Measurements from ENCODE around the gene TLL2.
A peak's percentile ranks its signal among the peaks of the same experiment; 100 is the strongest.

The TLL2 gene

DNA sequence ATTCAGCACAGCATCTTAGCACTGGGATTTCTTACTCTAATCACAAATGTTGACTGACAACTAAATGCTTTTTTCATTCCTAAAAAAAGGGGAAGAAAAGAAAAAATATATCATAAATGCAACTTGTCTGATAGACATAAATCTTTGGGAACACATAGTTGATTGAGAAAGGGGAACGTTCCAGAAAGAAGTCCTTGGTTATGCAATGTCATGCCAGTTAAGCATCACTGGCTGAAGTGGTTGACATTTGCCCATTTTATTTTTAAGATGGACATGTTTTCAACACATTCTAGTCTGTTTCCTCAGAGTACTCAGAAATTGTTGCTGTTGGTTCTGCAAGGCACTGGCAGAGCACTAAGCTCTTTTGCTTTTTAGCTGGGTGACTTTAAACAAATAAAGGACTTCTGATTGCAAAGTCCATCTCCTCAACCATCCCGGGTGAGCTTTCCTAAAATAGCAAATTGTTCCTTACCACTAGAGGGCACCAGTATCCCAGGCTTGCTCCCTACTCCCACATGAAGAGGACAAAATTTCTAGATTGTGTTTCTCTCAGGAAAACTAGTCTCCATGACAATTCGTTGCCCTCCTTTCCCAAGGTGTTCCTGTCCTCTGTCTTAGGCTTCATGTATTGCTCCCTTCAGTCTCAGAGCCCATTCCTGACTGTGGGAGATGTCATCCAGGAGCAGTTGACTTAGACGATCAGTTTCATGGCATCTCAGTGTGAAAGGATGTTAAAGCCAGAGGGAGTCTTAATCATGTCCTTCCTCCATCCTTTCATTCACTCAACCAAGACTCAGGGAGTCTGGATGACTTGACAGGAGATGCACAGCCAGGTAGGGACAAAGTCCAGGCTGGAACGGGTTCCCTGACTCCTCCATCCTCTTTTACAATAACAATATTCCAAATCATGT lies 178.9 kb downstream of the TLL2 start:
- H3K79me2 ChIP-seq, result no peaks in the 10 kb centered on the region
- H3K36me3 ChIP-seq (ENCODE audit: control insufficient read depth, insufficient read depth, low read length), result no peaks in the 10 kb centered on the region
- TF ChIP-seq, protein P1, sequence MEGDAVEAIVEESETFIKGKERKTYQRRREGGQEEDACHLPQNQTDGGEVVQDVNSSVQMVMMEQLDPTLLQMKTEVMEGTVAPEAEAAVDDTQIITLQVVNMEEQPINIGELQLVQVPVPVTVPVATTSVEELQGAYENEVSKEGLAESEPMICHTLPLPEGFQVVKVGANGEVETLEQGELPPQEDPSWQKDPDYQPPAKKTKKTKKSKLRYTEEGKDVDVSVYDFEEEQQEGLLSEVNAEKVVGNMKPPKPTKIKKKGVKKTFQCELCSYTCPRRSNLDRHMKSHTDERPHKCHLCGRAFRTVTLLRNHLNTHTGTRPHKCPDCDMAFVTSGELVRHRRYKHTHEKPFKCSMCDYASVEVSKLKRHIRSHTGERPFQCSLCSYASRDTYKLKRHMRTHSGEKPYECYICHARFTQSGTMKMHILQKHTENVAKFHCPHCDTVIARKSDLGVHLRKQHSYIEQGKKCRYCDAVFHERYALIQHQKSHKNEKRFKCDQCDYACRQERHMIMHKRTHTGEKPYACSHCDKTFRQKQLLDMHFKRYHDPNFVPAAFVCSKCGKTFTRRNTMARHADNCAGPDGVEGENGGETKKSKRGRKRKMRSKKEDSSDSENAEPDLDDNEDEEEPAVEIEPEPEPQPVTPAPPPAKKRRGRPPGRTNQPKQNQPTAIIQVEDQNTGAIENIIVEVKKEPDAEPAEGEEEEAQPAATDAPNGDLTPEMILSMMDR (IDR thresholded peaks at IDR 0.05), result peak; percentile 82
- H3K9ac ChIP-seq, result no peak overlapping the region
- H3K9me3 ChIP-seq (ENCODE audit: control insufficient read depth, low read length), result no peaks in the 10 kb centered on the region
- H3K27me3 ChIP-seq (ENCODE audit: control insufficient read depth, insufficient read depth, low read length), result no peaks in the 10 kb centered on the region
- H2AFZ ChIP-seq, result no peak overlapping the region
- no peak overlapping the region for H3K4me2 ChIP-seq (ENCODE audit: low read length)
- H3K4me3 ChIP-seq (ENCODE audit: low read depth, low read length), result no peak overlapping the region
- no peaks in the 10 kb centered on the region for H3K4me1 ChIP-seq
- no peak overlapping the region for H3K27ac ChIP-seq

DNA sequence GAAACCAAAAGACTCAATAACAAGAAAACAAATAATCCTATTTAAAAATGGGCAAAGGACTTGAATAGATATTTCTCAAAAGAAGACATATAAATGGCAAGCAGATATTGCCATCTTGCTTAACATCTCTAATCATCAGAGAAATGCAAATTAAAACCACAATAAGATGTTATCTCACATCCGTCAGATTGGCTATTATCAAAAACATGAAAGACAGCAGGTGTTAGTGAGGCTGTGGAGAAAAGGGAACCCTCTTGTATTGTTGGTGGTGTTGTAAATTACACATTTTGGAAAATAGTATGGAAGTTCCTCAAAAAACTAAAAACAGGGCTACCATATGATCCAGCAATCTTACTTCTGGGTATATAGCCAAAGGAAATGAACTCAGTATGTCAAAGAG lies 180.6 kb downstream of the TLL2 start:
- no peaks in the 10 kb centered on the region for H3K79me2 ChIP-seq
- H3K4me3 ChIP-seq (ENCODE audit: low read depth, low read length), result no peak overlapping the region
- no peak overlapping the region for H3K9ac ChIP-seq
- no peaks in the 10 kb centered on the region for H3K4me1 ChIP-seq
- H3K4me2 ChIP-seq (ENCODE audit: low read length), result no peak overlapping the region
- TF ChIP-seq, protein P1 (IDR thresholded peaks at IDR 0.05), result no peak
- H2AFZ ChIP-seq, result no peak overlapping the region
- no peaks in the 10 kb centered on the region for H3K9me3 ChIP-seq (ENCODE audit: control insufficient read depth, low read length)
- H3K27me3 ChIP-seq (ENCODE audit: control insufficient read depth, insufficient read depth, low read length), result no peaks in the 10 kb centered on the region
- H3K36me3 ChIP-seq (ENCODE audit: control insufficient read depth, insufficient read depth, low read length), result no peaks in the 10 kb centered on the region
- no peak overlapping the region for H3K27ac ChIP-seq

DNA sequence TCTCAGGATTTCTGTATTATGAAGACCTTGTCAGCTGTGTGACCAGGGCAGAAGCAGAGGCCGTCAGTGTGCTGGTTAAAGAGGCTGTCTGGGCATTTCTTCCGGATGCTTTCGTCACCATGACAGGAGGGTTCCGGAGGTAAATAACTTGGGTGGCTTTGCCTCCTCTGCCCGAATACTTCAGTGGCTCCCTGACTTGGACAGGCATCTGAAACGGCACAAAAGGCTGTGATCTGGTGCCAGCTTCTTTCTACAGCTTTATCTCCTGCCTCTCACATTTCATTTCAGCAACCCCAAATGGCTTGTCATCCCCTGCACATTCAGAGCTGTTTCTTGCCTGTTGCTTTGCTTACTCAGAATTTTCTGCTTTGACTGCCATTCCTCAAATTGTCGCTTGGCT lies 186.3 kb downstream of the TLL2 start:
- Histone ChIP-seq H3K9ac (no peak overlapping the region), H3K4me2 (ENCODE audit: low read length) (no peak overlapping the region), H2AFZ (no peak overlapping the region), H3K4me1 (no peaks in the 10 kb centered on the region), H3K27me3 (ENCODE audit: control insufficient read depth, insufficient read depth, low read length) (no peaks in the 10 kb centered on the region), H3K4me3 (ENCODE audit: low read depth, low read length) (no peak overlapping the region), H3K36me3 (ENCODE audit: control insufficient read depth, insufficient read depth, low read length) (no peaks in the 10 kb centered on the region), H3K79me2 (no peaks in the 10 kb centered on the region), H3K27ac (no peak overlapping the region), H3K9me3 (ENCODE audit: control insufficient read depth, low read length) (no peaks in the 10 kb centered on the region)
- TF ChIP-seq, protein P1 (IDR thresholded peaks at IDR 0.05), result no peak

DNA sequence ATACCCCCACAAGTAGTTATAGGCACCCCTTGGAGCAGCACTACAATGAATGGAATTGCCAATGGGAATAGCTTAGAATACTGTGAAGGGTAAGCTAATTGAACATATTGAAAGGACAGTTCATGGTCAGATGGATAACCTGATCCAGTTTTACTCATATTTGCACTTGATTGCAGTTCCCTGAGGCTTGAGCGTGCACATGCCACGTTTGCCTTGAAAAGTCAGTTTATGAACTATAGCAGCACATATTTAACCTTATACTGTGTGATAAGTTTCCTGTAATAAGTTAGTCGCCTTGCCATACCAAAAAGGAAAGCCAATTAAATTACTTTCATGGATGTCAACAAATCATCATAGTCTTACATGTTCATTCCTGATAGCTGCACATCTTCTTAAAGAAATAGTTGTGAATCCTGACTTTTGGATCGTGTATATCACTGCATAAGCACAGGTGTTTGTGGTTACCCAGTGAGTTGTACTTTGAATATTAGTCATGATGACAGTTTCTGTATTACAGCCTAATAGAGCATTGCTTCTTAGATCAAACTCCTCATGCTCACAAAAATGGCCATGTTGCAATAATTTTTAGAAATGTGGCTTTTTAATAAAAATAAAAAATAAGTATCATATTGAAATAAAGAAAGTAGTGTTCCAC lies 187.9 kb downstream of the TLL2 start:
- no peak overlapping the region for H3K9ac ChIP-seq

More for the DNA sequence above, 187.9 kb downstream of the TLL2 start:
- TF ChIP-seq, protein P1 (IDR thresholded peaks at IDR 0.05), result no peak
- H3K4me3 ChIP-seq (ENCODE audit: low read depth, low read length), result no peak overlapping the region
- no peak overlapping the region for H3K27ac ChIP-seq
- H2AFZ ChIP-seq, result no peak overlapping the region
- H3K79me2 ChIP-seq, result no peaks in the 10 kb centered on the region
- no peak overlapping the region for H3K4me2 ChIP-seq (ENCODE audit: low read length)
- no peaks in the 10 kb centered on the region for H3K36me3 ChIP-seq (ENCODE audit: control insufficient read depth, insufficient read depth, low read length)
- H3K27me3 ChIP-seq (ENCODE audit: control insufficient read depth, insufficient read depth, low read length), result no peaks in the 10 kb centered on the region
- no peaks in the 10 kb centered on the region for H3K4me1 ChIP-seq
- H3K9me3 ChIP-seq (ENCODE audit: control insufficient read depth, low read length), result no peaks in the 10 kb centered on the region
